GM19035 (cell line): Measurements from ENCODE around the gene ZFAND3.

Experiments
- ATAC-seq: cut with Tn5 transposase; IDR thresholded peaks from one replicate; pipeline ENCODE4 v1.9.1; 2021; ENCODE audit not compliant: unreplicated experiment

ZFAND3 gene

DNA sequence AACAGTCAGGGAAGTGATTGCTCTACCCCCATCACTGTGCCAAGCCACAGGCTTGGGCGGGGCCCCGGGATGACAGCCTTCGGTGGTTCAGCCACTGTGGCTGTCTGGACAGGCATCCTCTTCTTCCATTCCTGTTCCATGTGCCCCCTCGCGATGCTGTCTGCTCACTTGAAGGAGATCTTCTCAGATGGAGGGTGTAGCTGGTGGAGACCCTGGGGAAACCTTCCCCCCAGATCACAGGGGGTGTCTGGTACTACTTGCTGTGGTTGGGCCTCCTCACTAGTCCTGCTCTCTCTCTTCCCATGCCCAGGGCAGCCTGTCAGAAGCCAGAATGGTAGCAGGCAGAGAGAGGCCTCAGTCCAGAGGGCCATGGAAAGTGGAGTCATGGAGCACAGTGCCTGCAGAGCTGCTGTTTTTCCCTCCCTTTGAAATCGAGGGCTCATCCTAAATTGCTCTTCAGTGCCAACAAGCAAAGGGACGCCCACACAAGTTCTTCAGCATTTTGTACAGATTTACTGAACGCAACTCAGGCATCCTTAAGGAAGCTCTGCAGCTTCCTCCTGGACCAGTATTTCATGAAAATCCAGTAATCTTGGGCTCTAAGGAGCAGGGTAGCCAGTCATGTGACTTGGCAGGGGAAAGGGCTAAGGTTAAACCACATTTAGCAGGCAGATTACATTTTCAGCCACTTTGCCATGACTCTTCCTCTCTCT is 326.6 kb downstream of the ZFAND3 start:
- no peak for ATAC-seq

GRCh38 chr6:38146734-38147027 is 327.2 kb downstream of the ZFAND3 start:
- ATAC-seq = no peak

DNA sequence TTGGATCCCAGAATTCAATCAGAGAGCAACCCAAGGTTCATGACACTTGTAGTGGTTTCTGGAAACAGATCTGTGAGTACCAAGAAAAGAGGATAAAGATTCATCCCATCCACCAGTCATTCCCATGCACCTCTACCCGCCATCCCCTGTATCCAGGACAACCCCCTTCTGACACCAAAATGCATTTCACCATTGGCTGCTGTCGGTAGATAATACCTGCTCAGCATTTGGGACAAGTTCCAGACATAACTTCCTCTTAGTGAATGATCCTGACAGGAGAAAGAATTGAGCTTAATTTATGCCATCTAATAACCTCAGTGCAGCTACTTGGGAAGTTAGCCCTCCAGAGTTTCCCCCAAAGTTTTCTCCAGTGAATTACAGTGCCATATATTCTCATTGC is 329.1 kb downstream of the ZFAND3 start:
- ATAC-seq = no peak

- ATAC-seq = no peak
These were observed 330.0 kb downstream of the ZFAND3 start for GRCh38 chr6:38149531-38149930.

GRCh38 chr6:38150021-38150420 is 330.5 kb downstream of the ZFAND3 start:
- ATAC-seq = no peak

DNA sequence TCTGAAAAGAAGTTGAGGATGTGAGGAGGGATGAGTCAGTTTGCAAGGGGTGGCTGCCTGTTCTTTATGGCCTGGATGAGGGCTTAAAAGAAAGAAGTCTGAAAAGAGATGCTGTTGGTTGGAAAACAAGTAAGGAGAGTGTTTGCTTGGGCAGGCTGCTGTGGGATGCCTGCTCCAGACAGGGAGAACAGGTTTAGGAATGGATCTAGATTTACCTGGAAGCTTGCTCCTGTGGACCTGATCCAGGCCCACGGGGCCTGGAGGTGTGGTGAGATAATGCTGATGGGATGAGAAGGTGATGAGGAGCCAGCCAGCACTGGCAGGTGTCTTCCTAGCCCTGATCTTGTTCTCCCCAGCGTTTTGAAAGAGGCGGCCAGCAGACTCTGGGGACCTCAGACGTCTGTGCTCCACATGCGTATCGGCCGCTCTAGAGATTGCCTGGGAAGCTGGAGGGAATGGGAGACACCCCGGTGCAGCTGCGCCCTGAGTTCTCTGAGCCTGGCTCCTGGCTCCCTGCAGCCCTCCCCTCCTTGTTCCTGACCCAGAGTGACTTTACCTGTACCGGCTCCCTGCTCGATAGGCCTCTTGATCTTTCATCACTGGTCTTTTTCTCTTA is 331.3 kb downstream of the ZFAND3 start:
- ATAC-seq = no peak

- no peak for ATAC-seq
These were observed 332.3 kb downstream of the ZFAND3 start for GRCh38 chr6:38151580-38152500.

DNA sequence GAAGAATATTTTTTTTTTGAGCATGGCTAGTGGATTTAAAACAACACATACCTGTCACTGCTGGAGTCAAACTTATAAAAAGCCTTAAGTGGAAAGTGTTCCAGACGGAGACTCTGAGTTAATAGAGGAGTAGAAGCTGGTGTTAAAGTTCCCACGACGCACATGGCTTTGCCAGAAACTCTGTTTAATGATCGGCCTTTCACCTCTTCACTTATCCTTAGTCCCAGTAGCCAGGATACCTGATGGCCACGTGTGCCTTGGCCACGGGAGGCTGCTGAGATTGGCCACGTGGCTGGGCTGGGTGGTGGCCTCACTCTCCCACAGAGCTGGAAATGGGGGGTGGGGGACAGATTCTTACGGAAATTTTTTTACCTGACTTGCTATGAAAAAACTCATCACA is 333.1 kb downstream of the ZFAND3 start:
- no peak for ATAC-seq

DNA sequence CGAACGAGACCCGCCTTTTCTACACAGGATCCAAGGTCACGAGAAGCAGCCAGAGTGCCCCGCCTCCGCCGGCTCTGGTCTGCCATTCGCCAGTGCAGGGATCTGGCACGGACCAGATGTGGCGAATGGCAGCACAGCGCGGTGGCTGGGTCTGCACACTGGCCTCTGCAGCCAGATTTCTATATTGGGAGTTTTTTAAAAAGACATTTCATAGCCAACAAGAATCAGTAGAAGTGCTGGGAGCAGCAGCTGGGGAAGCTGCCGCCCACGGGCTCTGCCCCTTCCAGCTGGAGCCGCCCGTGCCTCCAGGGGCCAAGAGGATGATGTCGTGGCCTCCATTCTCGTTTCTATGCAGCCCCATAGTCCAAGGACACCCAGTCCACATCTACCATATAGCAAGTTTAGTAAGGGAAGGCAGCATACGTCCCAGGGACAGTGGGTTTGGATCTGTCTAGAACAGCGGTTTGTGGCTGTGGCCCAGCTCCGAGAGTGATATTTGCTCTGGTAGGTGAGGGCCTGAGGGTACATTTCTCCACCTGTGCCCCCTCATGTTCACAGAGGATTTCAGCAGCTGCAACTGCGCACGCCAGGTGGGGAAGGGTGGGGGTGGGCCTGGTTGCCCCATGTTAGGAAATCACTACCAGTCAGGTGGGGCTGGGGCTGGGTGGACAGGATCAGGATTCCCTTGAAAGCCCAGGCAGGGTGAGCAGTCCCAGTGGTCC is 333.7 kb downstream of the ZFAND3 start:
- ATAC-seq = no peak

DNA sequence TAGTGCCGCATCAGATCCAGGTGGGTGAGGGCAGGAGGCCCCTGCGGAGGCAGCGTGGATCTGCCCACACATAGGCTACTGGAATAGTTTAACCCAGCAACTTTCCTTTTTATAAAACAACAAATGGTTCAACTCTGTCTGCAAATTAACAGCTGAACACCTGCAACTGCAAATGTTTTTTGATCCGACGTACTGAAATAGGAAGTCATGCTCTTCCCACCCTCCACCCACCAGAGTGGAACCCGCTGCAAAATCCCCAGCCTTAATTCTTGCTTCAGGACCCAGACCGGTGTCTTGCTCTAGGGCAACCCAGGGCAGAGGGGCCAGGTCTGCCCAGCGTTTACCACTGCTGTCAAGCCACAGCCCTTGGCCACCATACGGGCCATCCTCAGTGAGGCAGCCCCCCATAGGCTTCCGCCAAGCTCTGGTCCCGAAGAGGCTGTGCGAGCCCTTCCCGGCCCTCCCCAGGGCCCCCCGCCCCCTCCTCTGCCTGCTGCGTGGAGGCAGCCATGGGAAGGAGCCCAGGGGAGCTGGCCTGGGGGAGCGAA is 334.3 kb downstream of the ZFAND3 start:
- ATAC-seq = no peak

DNA sequence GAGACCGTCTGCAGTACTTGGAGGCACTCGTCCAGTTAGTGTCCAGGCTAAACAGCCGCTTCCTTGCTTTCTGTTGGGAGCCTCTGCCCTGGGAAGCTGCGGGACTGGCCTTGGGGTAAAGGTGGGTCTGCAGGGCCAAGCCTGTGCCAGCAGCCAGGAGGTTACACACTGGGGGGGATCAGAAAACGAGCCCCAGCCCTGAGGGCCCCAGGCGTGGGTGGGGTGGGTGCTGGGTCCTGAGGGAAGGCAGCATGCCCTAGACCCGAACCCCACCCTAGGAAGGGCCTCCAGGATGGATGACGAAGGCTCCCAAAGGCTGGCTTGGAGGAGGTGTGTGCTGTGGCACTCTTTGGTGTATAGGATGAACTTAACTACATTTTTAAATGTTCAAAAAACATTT is 335.2 kb downstream of the ZFAND3 start:
- ATAC-seq = no peak

DNA sequence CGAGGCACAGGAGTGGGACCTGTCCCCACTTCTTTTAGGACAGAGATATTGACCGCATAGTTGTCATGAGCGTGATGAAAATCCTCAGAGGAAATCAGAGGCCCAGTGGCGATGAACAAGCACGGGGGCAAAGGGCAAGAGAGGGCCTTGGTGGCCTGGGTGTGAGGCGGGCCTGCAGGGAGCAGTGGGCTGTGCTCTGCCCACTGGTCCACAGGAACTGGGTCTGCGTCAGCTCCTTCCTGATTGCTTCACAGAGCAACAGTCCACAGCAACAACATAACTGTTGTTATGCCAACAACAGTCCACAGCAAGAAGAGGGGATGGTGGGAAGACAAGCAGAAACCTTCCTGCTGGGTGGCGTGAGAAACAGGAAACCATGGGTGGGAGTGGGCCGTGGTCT is 335.6 kb downstream of the ZFAND3 start:
- ATAC-seq = no peak

DNA sequence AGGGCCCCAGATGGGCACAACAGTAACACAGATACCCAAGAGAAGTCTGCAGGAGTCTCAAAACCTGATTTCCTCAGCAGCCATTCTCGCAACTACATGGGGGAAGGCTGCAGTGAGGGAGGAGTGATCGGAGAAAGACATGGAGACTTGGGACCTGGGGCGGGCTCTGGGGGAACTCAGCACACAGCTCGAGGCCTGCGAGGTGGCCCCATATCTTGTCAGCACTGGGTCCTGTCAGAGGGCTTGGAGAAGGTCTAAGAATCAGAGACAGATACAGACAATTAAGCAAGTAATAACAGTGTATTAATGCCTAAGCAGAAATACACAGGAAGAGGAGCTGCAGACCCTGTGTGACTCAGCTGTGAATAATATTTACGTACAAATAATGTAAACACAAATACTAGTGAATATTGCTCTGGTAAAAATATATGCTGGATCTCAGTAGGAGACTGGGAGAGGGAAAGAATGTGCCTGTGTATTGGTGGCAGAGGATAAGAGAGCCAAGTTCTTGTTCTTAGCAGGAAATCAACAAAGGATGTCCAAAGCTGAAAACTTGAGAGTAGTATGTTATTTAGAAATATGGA is 336.2 kb downstream of the ZFAND3 start:
- ATAC-seq = no peak

- ATAC-seq = no peak
These were observed 337.5 kb downstream of the ZFAND3 start for GRCh38 chr6:38156818-38157565.

- ATAC-seq = no peak
These were observed 338.4 kb downstream of the ZFAND3 start for GRCh38 chr6:38157905-38158304.

GRCh38 chr6:38158762-38159350 is 339.3 kb downstream of the ZFAND3 start:
- ATAC-seq = no peak

DNA sequence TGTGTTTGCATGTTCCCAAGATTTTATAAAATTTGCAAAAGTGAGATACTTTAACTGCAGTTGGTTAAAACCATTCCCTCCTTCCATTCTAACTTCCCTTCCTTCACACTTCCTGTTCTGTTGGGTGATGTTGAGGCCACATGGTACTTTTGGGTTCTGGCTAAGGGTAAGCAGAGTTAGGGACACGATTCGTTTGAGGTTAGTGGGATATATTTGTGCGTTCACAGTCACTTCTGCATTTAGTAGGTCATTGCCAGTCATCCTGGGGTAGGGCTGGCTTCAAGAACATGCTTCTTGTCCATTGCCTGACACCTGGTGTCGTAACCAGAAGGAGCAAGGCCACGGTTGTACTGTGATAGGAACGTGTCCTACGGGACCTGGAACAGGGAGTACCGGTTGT is 340.1 kb downstream of the ZFAND3 start:
- ATAC-seq = no peak

- ATAC-seq = no peak
These were observed 341.3 kb downstream of the ZFAND3 start for GRCh38 chr6:38160831-38161230.

DNA sequence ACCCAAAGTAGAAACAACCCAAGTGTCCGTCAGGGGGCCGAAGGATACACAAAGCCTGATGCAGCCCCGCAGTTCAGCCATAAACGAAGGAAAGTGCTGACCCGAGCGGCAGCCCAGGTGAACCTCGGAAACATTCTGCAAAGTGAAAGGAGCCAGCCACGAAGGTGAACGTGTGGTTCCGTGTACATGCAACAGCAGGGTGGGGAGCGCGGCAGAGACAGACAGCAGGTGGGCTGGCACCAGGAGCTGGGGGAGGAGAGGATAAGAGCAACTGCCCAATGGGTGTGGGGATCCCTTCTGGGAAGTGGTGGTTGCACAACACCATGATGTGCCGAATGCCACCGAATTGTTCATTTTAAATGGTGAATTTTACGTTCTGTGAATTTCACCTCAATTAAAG is 341.8 kb downstream of the ZFAND3 start:
- ATAC-seq = no peak
